Stomach (tissue), 4 donors: ENCODE results near the gene RHBDL1.

Experiments used
- EP300 ChIP-seq: sonication (generic); formaldehyde crosslinking; IDR thresholded peaks from one replicate; pipeline ENCODE4 v1.6.1; 2017; ENCODE audit warnings: antibody characterized with exemption
- POLR2A ChIP-seq, 4 donors: fragments of 450-650 bp; IDR thresholded peaks; one replicate each; pipeline ENCODE4 v1.6.1; 2016; ENCODE audit warnings: antibody characterized with exemption in 4 of 4, control low read depth in 2 of 4, mild to moderate bottlenecking in 1 of 4, moderate library complexity in 1 of 4
- POLR2AphosphoS5 ChIP-seq, 3 donors: sonication (generic); formaldehyde crosslinking; IDR thresholded peaks; one replicate each; pipeline ENCODE4 v1.6.1; 2016; ENCODE audit warnings: antibody characterized with exemption in 3 of 3
- TF ChIP-seq, protein P1 (sequence below), 7 experiments: fragments of 450-650 bp in 4 of 7; fragments of 200-600 bp in 3 of 7; sonication (generic) in 3 of 7; IDR thresholded peaks; one replicate each; pipeline ENCODE4 v1.5.1; 2016 to 2019; ENCODE audit warnings: antibody characterized with exemption in 7 of 7, control low read depth in 2 of 7, mild to moderate bottlenecking in 1 of 7

DNA sequence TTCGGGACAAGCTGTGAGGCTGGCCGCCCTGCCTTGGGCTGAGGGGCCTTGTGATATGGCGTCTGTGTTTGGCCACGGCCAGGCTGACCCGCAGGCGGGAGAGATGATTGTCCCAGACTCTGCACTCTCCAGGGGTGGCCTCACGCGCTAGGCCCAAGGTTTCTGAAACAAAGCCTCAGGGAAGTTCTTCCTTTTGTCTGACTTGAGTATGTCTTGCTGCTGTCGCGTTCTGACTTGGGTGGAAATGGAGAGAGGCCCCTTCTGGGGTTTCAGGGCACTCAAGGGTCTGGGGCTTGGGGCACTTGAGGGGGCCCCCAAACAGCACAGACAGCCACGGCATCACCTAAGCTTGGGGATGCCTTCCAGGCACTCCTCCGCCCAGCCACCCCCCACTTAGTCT lies 35.6 kb downstream of the RHBDL1 start:
- TF ChIP-seq, protein P1, sequence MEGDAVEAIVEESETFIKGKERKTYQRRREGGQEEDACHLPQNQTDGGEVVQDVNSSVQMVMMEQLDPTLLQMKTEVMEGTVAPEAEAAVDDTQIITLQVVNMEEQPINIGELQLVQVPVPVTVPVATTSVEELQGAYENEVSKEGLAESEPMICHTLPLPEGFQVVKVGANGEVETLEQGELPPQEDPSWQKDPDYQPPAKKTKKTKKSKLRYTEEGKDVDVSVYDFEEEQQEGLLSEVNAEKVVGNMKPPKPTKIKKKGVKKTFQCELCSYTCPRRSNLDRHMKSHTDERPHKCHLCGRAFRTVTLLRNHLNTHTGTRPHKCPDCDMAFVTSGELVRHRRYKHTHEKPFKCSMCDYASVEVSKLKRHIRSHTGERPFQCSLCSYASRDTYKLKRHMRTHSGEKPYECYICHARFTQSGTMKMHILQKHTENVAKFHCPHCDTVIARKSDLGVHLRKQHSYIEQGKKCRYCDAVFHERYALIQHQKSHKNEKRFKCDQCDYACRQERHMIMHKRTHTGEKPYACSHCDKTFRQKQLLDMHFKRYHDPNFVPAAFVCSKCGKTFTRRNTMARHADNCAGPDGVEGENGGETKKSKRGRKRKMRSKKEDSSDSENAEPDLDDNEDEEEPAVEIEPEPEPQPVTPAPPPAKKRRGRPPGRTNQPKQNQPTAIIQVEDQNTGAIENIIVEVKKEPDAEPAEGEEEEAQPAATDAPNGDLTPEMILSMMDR (IDR thresholded peaks at IDR 0.05), result no peak
- TF ChIP-seq EP300 (no peak), POLR2AphosphoS5 (IDR thresholded peaks at IDR 0.05) (no peak), POLR2A (IDR thresholded peaks at IDR 0.05) (no peak)
